Upper lobe of left lung (tissue), 4 donors: ENCODE measurements around the gene GTF2IRD1.

Experiments
- CTCF ChIP-seq, 6 experiments: fragments of 450-650 bp in 4 of 6; fragments of 200-600 bp in 2 of 6; sonication (generic) in 2 of 6; IDR thresholded peaks; one replicate each; pipeline ENCODE4 v1.5.1; 2016 to 2019; ENCODE audit warnings: antibody characterized with exemption in 6 of 6
- POLR2A ChIP-seq, 4 donors: fragments of 450-650 bp; IDR thresholded peaks; one replicate each; pipeline ENCODE4 v1.5.1; 2016 to 2017; ENCODE audit warnings: antibody characterized with exemption in 4 of 4, mild to moderate bottlenecking in 2 of 4

GRCh38 chr7:74482197-74482467 lies 28.4 kb downstream of the GTF2IRD1 start:
- TF ChIP-seq POLR2A (IDR thresholded peaks at IDR 0.05) (no peak), CTCF (IDR thresholded peaks at IDR 0.05) (no peak)
